Right renal cortex interstitium (tissue), 3 donors: ENCODE results near the gene IFT57. TPM values are rescaled to one million over a fixed set of nuclear protein-coding genes. Genes with fewer than 3 reads are reported as not detected.
"Not testable (repeated sequence)": the region's sequence is repeated elsewhere in the genome, so short reads cannot be mapped to it uniquely, and the experiment has no call there.

ENCODE experiments used
- DNase-seq, 3 donors: peaks; one replicate each; pipeline ENCODE4 v3.0.0-alpha.2; 2013; ENCODE audit warnings: low read depth in 3 of 3, low spot score in 2 of 3
- polyA plus RNA-seq, 3 donors: library from polyadenylated mRNA; unstranded; fragments of 120-200 nt; gene quantifications; one replicate each; pipeline ENCODE4 v1.2.1, GENCODE V29; 2013; ENCODE audit not compliant: insufficient read length in 3 of 3

Gene IFT57
- polyA plus RNA-seq, 3 donors, result 94.6 to 105 (median 102) TPM

- no peak for DNase-seq
Observed at GRCh38 chr3:108164391-108164790, 57.8 kb downstream of the IFT57 start.

- no peak for DNase-seq
Observed at GRCh38 chr3:108159865-108160264, 62.4 kb downstream of the IFT57 start.

GRCh38 chr3:108159105-108159504 is 63.1 kb downstream of the IFT57 start:
- DNase-seq, result no peak

GRCh38 chr3:108158251-108158650 is 64.0 kb downstream of the IFT57 start:
- DNase-seq, result no peak

GRCh38 chr3:108157273-108157672 is 65.0 kb downstream of the IFT57 start:
- no peak for DNase-seq

GRCh38 chr3:108156312-108156853 is 65.8 kb downstream of the IFT57 start:
- no peak for DNase-seq

- DNase-seq, result not testable (repeated sequence)
Observed at GRCh38 chr3:108155642-108156041, 66.6 kb downstream of the IFT57 start.

- no peak for DNase-seq
Observed at GRCh38 chr3:108153451-108153981, 68.7 kb downstream of the IFT57 start.

GRCh38 chr3:108152274-108152673 is 70.0 kb downstream of the IFT57 start:
- DNase-seq, result no peak

GRCh38 chr3:108150200-108150599 is 72.0 kb downstream of the IFT57 start:
- no peak for DNase-seq

GRCh38 chr3:108146139-108146538 is 76.1 kb downstream of the IFT57 start:
- DNase-seq, result no peak

- no peak for DNase-seq
Observed at GRCh38 chr3:108145578-108145977, 76.6 kb downstream of the IFT57 start.

GRCh38 chr3:108137460-108137814 is 84.8 kb downstream of the IFT57 start:
- DNase-seq, result no peak

GRCh38 chr3:108136561-108137459 is 85.4 kb downstream of the IFT57 start:
- no peak for DNase-seq

GRCh38 chr3:108134555-108134880 is 87.7 kb downstream of the IFT57 start:
- DNase-seq, result no peak

- no peak for DNase-seq
Observed at GRCh38 chr3:108133858-108134554, 88.2 kb downstream of the IFT57 start.

- DNase-seq, result no peak
Observed at GRCh38 chr3:108133048-108133369, 89.2 kb downstream of the IFT57 start.

GRCh38 chr3:108131475-108132134 is 90.6 kb downstream of the IFT57 start:
- no peak for DNase-seq

GRCh38 chr3:108130701-108131474 is 91.3 kb downstream of the IFT57 start:
- DNase-seq, result no peak

- DNase-seq, result no peak
Observed at GRCh38 chr3:108130236-108130635, 92.0 kb downstream of the IFT57 start.
